Breast epithelium (tissue), 4 donors: Measurements from ENCODE around the gene RERE. TPM values are rescaled to one million over a fixed set of nuclear protein-coding genes. Genes with fewer than 3 reads are reported as not detected.

Experiments
- DNase-seq, 2 donors: peaks; one replicate each; pipeline ENCODE4 v3.0.0-alpha.2; 2019; ENCODE audit warnings: low spot score in 2 of 2
- H3K27ac ChIP-seq, 2 donors: fragments of 200-600 bp; sonication (generic) in 1 of 2; one replicate each; pipeline ENCODE4 v1.5.1; 2016 to 2019; ENCODE audit warnings: mild to moderate bottlenecking in 1 of 2
- H3K27me3 ChIP-seq, 2 donors: fragments of 200-600 bp; sonication (generic) in 1 of 2; one replicate each; pipeline versions ENCODE4 v1.5.1 to v1.6.0; 2017 to 2019; ENCODE audit warnings: control low read depth in 1 of 2, mild to moderate bottlenecking in 1 of 2
- H3K36me3 ChIP-seq: fragments of 200-600 bp; one replicate; pipeline ENCODE4 v1.5.1; 2019
- H3K4me1 ChIP-seq, 2 donors: fragments of 200-600 bp; sonication (generic); one replicate each; pipeline ENCODE4 v1.5.1; 2016 to 2019; ENCODE audit warnings: control low read depth in 1 of 2
- H3K4me3 ChIP-seq, 3 donors: fragments of 200-600 bp; sonication (generic); 1 replicate in 2 of 3; 2 replicates in 1 of 3; pipeline ENCODE4 v1.5.1; 2016 to 2019; ENCODE audit warnings: mild to moderate bottlenecking in 3 of 3, moderate library complexity in 2 of 3
- H3K9me3 ChIP-seq, 2 donors: fragments of 200-600 bp; sonication (generic) in 1 of 2; one replicate each; pipeline ENCODE4 v1.5.1; 2016 to 2019; ENCODE audit warnings: control low read depth in 1 of 2
- CTCF ChIP-seq, 3 donors: fragments of 450-650 bp; IDR thresholded peaks; one replicate each; pipeline ENCODE4 v1.5.1; 2016 to 2017; ENCODE audit warnings: antibody characterized with exemption in 3 of 3, mild to moderate bottlenecking in 3 of 3, moderate library complexity in 3 of 3
- POLR2A ChIP-seq: fragments of 450-650 bp; IDR thresholded peaks from one replicate; pipeline ENCODE4 v1.6.1; 2016; ENCODE audit warnings: antibody characterized with exemption, mild to moderate bottlenecking, moderate library complexity
- POLR2AphosphoS5 ChIP-seq, 3 donors: sonication (generic); formaldehyde crosslinking; IDR thresholded peaks; one replicate each; pipeline ENCODE4 v1.6.1; 2017; ENCODE audit warnings: antibody characterized with exemption in 3 of 3
- intact Hi-C: fragments of 100-400 bp; cut with DNase I; formaldehyde crosslinking; loops from one replicate; pipeline ENCODE4 v1.15.1; 2023; ENCODE audit warnings: low total_unique reads
- total RNA-seq, 3 donors: library from RNA; depleted of rRNA; stranded (reverse); fragments of >200 nt; gene quantifications; one replicate each; pipeline ENCODE4 v1.1.0, GENCODE V29; 2016

The RERE gene
- total RNA-seq, 3 donors from 2014 or later = 65.8 to 166 (median 123) TPM

DNA sequence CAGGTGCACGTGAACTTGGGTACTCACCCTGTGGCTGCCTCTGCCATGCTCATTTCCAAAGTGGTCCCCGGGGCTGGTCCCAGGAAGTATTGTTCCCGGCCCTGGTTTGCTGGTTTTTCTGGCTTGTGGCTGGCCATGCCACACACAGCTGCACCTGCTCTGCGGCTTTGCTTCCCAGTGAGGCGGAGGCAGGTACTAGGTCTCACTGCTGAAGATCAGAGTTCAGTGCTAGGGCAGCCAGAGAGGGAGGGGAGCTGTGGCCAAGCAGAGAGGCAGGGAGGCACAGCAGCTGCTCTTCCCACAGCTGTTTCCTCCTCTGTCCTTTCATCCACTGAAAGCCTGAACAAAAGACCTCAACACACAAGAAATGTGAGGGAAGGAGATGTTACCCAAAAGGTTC is 30.6 kb upstream of the RERE start:
- H3K4me3 ChIP-seq = no peak overlapping the region
- peak overlapping the region; percentile 75 to 78 for H3K27ac ChIP-seq
- intact Hi-C loops = no loop called here
- no peaks in the 10 kb centered on the region for H3K9me3 ChIP-seq
- TF ChIP-seq POLR2AphosphoS5 (IDR thresholded peaks at IDR 0.05) = no peak
- TF ChIP-seq CTCF (IDR thresholded peaks at IDR 0.05) = no peak
- TF ChIP-seq POLR2A = no peak
- no peaks in the 10 kb centered on the region for H3K27me3 ChIP-seq
- peak in 1 of 2 donors; percentile 37 for DNase-seq
- peaks cover 3 to 7% of the 10 kb centered on the region in 2 donors for H3K4me1 ChIP-seq
- H3K36me3 ChIP-seq = no peaks in the 10 kb centered on the region

DNA sequence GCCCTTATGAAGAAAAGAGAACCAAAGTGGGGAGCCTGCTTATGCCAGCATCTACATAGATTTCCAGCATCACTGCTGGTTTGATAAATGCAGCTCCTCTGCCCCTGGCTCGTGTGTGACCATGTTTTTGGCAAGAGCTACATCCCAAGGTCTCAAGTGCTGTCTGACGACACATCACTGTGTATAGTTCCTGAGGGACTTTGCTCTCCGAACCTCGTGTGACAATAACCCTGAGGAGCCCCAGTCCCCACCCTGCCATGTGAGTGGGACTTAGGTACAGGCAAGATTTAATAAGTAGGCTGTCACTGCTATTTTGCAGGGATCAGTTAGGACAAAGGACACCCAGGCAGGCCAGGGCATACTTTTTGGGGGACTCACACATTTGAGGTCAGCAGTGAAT is 28.8 kb upstream of the RERE start:
- Histone ChIP-seq H3K4me3 (no peak overlapping the region), H3K27me3 (no peaks in the 10 kb centered on the region), H3K9me3 (no peaks in the 10 kb centered on the region), H3K36me3 (no peaks in the 10 kb centered on the region), H3K4me1 (peaks cover 3 to 7% of the 10 kb centered on the region in 2 donors), H3K27ac (no peak overlapping the region)
- intact Hi-C loops = no loop called here
- no peak for DNase-seq
- no peak for TF ChIP-seq POLR2A
- TF ChIP-seq CTCF (IDR thresholded peaks at IDR 0.05) = no peak
- TF ChIP-seq POLR2AphosphoS5 (IDR thresholded peaks at IDR 0.05) = no peak

DNA sequence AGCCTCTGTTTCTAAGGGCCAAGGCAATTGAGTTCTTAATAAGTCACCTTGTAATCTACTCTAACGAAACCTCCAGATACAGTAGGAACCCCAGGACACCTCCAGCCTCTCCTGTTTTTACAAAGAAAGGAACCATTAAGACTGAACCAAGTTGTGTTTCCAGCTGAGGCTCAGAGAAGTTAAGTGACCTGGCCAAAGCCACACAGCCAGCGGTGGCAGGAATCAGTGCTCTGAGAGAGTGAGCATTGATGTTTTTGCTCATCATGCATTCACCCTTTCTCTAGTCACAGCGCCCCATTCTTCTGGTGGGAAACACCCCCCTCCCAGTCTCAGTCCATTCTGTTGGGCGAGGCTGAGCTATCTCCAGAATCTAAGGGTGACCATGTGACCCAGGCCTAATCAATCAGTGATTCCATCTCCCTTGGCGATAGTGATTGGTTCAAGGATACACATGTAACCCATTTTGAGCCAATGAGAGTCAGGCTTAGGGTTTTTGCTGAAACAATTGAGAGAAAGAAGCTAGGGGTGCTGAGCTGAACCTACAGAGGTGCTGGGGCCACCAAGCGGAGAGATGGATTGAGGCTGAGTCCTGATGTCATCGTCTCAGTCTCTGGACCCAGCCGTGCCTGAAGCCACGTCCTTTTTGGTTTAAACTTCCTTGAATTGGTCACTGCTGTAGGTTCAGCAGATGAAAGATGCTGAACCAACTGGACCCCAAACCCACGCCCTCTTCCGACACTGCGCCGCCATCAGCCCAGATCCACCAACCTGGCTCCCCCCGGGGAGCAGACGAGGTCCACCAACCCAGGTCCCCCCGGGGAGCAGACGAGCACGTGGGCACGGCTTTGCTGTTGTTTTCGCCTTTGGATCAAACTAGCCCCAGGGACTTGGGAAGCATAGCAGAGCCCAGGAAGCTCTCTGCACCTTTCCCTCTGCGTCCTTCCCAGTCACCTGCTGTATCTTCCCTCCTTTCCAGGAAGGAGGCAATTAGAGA is 28.0 kb upstream of the RERE start:
- no peaks in the 10 kb centered on the region for H3K27me3 ChIP-seq
- no peaks in the 10 kb centered on the region for H3K9me3 ChIP-seq
- H3K4me3 ChIP-seq = no peak overlapping the region
- no peak for DNase-seq
- intact Hi-C loops = no loop called here
- H3K27ac ChIP-seq = no peak overlapping the region
- peaks cover 3 to 7% of the 10 kb centered on the region in 2 donors for H3K4me1 ChIP-seq
- no peaks in the 10 kb centered on the region for H3K36me3 ChIP-seq
- TF ChIP-seq POLR2A (no peak), POLR2AphosphoS5 (IDR thresholded peaks at IDR 0.05) (no peak), CTCF (IDR thresholded peaks at IDR 0.05) (no peak)

DNA sequence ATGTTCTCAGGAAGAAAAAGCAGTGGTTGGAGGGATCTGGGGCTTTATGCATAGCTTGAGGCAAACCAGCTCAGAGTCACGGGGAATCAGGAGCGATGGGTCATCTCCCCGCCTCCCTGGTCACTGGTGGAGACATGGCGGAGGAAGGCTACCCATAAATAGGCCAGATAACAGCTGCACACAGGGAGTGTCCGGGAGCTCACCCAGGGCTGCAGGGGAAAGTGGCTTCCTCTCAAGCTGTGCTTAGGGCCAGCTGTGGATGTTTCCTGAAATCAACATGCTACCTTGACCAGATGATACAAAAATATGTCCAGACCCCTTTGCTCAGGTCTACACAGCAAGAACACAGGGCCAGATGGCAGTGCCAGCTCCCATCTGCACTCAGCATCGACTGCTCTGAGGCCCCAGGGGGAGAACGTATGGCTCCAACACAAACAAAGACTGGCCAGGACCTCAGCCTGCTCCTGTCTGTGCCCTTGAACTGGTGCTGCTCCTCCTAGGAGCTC is 27.1 kb upstream of the RERE start:
- no peaks in the 10 kb centered on the region for H3K9me3 ChIP-seq
- peaks cover 3 to 7% of the 10 kb centered on the region in 2 donors for H3K4me1 ChIP-seq
- no peak for TF ChIP-seq POLR2AphosphoS5 (IDR thresholded peaks at IDR 0.05)
- TF ChIP-seq CTCF (IDR thresholded peaks at IDR 0.05) = no peak
- no peak for TF ChIP-seq POLR2A
- no peaks in the 10 kb centered on the region for H3K27me3 ChIP-seq
- DNase-seq = no peak
- H3K4me3 ChIP-seq = no peak overlapping the region
- intact Hi-C loops = no loop called here
- H3K36me3 ChIP-seq = no peaks in the 10 kb centered on the region
- H3K27ac ChIP-seq = no peak overlapping the region

- no peak for TF ChIP-seq CTCF (IDR thresholded peaks at IDR 0.05)
- TF ChIP-seq POLR2AphosphoS5 (IDR thresholded peaks at IDR 0.05) = no peak
- TF ChIP-seq POLR2A = no peak
- no peak overlapping the region for H3K27ac ChIP-seq
- no peaks in the 10 kb centered on the region for H3K4me1 ChIP-seq
- H3K4me3 ChIP-seq = no peak overlapping the region
- H3K9me3 ChIP-seq = no peaks in the 10 kb centered on the region
- H3K27me3 ChIP-seq = no peaks in the 10 kb centered on the region
- H3K36me3 ChIP-seq = no peaks in the 10 kb centered on the region
- DNase-seq = no peak
- intact Hi-C loops = no loop called here
Observed at GRCh38 chr1:8841395-8841794, 24.0 kb upstream of the RERE start.
